HG02973 (cell line): ENCODE measurements around the gene PRKCG.

Experiments used
- ATAC-seq: cut with Tn5 transposase; IDR thresholded peaks from one replicate; pipeline ENCODE4 v1.9.1; 2021; ENCODE audit warnings: moderate library complexity; ENCODE audit not compliant: unreplicated experiment

Gene PRKCG

DNA sequence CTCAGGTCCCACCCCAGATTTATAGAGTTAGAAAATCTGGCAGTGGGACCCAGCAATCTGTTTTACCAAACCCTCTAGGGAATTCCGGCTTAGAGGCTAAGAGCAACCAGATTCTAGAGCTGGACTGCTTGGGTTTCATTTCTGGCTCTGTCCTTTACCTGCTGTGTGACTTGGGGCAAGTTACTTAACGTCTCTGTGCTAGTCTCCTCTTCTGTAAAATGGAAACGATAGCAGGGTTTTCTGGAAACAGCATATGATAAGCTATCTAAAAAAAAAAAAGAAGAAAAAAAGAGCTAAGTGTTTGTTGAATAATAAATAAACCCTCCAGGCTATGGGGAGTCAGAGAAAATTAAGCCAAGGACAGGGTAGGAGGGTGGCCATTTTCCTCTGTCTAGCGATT, 15.5 kb downstream of the PRKCG start:
- no peak for ATAC-seq

DNA sequence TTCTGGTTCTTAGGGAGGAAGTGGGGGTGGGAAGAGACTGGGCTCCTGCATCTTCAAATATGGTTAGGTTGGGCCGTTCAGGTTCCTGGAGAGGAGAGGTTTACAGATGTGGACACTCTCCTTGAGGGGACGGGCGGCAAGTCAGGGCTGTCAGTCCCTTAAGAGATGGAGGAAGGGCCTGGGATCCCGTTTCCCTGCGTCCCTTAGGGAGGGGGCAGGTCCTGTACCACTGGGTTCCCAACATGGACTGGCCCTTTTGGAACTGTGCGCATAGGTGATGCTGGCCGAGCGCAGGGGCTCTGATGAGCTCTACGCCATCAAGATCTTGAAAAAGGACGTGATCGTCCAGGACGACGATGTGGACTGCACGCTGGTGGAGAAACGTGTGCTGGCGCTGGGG, 16.2 kb downstream of the PRKCG start:
- no peak for ATAC-seq

DNA sequence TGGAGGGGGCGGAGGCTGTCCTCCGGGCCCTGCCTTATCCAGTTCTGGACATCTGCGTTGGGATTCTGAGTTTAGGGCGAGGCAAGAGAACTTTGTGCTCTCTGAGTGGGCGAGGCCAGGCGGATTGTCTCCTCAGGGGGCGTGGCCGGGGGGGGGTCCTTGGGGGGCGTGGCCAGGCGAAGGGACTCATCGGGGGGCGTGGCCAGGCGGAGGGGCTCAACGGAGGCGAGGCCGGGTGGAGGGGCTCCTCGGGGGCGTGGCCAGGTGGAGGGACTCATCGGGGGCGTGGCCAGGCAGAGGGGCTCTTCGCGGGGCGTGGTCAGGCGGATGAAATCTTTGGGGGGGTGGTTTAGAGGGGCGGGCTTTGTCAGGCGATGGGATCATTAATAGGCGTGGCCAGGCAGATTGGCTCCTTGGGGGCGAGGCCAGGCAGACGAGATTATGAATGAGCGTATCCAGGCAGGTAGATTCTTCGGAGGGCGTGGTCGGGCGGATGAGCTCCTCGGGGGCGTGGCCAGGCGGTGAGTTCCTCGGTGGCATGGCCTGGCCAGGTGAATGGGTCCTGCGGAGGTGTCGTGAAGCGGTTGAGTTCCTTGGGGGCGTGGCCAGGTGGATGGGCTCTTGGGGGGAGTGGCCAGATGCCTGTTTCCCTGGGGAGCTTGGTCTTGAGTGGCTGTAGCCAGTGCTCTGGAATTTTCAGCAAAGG, 16.8 kb downstream of the PRKCG start:
- ATAC-seq = no peak

DNA sequence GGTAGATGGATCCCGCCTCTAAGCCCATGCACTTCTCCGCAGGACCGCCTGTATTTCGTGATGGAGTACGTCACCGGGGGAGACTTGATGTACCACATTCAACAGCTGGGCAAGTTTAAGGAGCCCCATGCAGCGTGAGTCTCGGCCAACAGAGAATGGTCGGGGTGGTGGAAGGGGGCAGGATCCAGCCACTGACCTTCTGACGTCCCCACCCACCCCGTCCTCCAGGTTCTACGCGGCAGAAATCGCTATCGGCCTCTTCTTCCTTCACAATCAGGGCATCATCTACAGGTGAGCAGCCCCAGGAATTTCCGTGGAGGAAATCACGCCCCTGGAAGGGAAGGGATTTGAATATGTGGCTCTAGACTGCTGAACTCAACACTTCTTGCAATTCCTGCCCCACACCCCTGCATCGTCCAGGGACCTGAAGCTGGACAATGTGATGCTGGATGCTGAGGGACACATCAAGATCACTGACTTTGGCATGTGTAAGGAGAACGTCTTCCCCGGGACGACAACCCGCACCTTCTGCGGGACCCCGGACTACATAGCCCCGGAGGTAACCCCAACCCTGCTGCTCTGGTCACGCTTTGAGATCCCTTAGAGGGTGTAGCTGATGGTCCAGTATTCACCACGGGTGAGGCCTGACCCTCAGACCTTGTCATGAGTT, 18.3 kb downstream of the PRKCG start:
- no peak for ATAC-seq

DNA sequence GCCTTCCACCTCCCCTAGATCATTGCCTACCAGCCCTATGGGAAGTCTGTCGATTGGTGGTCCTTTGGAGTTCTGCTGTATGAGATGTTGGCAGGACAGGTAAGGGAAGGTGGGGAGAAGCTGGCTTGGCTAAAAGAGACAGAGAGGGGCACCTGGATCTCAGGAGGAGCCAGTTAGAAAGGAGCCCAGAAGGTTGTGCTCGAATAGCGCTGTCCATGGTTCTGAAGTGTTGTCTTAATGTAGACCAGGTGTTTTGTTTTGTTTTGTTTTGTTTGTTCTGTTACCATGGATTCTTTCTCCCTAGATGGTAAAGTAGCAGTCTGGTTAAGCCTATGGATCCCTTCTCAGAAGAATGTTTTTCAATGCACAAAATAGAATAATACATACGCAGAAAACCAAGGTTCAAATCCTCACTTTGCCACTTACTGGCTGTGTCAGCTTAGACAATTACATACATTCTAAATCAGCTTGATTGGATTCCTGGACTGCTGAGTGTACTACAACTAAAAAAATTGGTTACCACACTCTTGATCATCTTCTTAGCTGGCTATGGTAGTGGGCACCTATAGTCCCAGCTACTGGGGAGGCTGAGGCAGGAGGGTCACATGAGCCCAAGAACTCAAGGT, 21.2 kb downstream of the PRKCG start:
- ATAC-seq = no peak

DNA sequence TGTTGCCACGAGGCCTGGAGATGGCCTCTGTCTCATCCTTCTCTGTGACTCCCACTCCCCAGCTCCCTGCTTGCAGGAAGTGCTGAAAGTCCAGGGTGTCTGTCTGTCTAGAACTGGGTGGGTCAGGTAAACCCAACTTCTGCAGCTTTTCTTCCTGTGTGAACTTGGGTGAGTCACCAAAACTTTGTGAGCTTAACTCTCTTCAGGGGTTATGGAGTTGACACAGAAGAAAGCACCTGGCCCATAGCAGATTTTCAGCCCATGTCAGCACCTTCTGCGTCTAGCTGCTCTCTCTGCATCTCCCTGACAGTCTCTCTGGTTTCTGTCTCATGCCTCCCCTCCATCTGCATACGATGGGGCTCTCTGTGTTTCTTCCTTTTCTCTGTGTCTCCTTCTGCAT, 22.9 kb downstream of the PRKCG start:
- no peak for ATAC-seq

DNA sequence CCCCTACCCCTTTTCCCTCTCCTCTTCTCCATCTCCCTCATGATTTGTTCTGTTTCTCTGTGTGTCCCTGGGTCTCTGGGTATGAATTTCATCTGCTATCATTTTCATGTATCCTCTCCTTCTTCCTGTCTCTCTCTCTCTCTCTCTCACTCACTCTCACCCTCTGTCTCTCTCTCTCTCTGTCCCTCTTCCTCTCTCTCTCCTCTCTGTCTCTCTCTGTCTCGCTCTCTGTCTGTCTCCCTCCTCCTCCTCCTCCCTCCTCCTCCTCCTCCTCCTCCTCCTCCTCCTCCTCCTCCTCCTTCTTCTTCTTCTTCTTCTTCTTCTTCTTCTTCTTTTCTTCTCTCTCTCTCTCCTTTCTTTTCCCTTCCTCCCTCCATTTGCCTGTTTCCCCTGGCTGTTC, 23.8 kb downstream of the PRKCG start:
- ATAC-seq = no peak

DNA sequence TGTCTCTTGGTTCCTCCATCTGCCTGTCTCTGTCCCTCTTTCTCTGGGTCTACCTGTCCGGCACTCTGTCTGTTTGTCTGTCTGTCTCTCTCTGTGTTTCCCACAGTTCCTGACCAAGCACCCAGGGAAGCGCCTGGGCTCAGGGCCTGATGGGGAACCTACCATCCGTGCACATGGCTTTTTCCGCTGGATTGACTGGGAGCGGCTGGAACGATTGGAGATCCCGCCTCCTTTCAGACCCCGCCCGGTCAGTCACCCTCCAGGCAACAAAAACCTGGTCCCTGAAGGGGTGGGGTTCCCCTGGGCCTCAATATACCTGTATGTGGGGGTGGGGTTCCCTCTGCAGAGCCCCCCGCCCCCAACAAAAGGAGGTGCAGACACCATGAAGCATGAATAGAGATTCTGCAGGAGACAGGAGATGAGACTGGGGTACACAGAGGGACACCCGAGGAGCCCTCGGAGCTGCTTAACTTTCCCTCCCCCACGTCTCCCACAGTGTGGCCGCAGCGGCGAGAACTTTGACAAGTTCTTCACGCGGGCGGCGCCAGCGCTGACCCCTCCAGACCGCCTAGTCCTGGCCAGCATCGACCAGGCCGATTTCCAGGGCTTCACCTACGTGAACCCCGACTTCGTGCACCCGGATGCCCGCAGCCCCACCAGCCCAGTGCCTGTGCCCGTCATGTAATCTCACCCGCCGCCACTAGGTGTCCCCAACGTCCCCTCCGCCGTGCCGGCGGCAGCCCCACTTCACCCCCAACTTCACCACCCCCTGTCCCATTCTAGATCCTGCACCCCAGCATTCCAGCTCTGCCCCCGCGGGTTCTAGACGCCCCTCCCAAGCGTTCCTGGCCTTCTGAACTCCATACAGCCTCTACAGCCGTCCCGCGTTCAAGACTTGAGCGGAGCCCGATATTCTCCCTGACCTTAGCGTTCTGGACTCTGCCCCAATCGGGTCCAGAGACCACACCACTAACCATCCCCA, 24.5 kb downstream of the PRKCG start:
- no peak for ATAC-seq

DNA sequence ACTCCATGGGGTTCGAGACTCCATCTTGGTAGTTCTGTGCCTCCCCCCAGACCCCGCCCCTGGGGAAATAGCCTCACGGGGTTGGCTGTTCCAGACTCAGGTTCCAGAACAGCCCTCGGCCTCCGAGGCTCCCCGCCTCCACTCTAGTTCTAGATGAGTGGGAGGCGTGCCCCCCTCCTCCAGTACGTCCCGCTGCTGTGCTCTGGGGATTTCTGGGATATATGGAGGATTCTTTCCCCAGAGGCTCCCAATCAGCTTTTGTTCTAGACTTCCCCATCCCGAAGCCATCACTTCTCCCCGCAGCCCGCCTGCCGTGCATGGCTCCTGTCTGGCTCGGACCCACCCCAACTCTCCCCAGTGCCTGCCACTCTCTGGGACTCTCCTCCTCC, 25.2 kb downstream of the PRKCG start:
- ATAC-seq = no peak

DNA sequence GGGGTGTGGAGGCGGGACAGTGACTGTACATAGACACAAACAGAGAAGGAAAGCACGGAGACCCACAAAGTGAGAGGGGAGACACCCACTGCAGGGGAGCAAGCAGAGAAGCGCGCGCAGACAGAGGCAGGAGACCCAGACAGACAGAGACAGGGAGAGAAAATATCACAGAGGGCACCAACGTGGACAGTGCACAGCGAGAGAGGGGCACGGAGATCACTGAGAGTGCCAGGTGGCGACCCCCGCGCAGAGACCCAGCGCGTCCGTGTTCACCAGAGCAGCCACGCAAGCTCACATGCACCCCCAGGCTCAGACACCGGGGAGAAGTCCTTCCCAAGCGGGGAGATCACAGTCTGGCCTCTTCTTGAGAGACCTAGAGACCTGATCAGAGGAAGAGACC, 25.7 kb downstream of the PRKCG start:
- no peak for ATAC-seq

DNA sequence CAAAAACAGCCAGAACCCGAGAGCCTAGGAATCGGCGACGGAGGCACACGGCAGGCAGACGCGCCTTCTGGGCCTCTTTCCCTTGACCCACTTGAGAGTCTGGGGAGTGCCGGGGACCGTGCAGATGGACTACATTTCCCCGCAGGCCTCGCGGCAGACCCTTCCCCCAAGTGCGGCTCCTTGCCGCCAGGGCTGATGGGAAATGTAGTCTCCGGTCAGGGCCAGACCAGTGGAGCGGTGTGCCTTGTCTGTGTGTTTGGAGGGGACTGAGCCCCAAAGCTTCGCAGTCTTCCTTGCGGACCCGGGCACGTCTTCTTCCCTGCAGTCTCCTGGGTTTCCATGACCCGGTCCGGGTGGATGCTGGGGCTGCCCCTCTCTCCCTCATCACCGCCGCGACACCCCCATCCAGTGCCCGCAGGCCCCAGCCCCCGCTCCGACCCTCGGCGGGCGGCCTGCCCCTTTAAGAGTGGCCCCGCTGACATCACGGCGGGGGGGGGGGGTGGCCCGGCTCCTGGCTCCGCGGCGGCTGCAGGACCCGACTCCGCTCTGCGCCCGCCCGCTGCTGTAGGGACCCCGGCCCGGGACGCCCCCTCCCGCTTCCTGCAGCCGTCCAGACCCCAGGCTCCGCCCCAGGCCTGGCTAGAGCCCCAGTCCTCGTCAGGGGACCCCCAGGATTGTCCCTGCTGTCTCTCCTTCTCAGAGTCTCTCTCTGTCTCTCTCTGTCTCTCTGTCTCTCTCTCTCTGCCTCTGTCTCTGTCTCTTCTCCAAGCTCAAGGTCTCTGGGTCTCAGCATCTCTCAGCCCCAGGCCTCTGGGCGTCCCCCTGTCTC, 26.3 kb downstream of the PRKCG start:
- ATAC-seq = no peak

DNA sequence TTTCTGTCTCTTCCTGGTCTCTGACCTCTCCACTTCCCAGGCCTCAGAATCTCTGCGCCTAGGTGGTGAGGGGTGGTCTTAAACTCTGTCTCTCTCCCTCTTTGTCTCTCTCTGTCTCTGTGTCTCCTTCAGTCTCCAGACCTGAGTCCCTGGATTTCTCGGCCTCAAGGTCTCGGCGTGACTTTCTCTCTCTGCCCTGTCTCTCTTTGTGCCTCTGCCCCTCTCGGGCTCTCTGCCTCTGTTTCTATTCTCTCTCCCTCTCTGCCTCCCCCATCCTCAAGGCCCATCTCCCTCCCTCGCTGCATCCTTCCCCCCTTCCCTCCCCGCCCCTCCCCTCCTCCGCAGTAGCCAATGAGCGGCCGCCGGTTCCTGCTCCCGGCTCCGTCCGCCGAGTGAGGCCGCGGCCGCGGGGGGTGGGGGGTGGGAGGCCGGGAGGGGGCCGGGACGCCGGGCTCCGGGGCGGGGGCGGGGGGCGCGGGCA, 27.0 kb downstream of the PRKCG start, which contains the start of gene CACNG7:
Gene CACNG7 (plus strand): TSS at position 344 of the 481 bp plus-strand sequence. CDS start 3,554 bp downstream, outside the sequence.
- no peak for ATAC-seq

DNA sequence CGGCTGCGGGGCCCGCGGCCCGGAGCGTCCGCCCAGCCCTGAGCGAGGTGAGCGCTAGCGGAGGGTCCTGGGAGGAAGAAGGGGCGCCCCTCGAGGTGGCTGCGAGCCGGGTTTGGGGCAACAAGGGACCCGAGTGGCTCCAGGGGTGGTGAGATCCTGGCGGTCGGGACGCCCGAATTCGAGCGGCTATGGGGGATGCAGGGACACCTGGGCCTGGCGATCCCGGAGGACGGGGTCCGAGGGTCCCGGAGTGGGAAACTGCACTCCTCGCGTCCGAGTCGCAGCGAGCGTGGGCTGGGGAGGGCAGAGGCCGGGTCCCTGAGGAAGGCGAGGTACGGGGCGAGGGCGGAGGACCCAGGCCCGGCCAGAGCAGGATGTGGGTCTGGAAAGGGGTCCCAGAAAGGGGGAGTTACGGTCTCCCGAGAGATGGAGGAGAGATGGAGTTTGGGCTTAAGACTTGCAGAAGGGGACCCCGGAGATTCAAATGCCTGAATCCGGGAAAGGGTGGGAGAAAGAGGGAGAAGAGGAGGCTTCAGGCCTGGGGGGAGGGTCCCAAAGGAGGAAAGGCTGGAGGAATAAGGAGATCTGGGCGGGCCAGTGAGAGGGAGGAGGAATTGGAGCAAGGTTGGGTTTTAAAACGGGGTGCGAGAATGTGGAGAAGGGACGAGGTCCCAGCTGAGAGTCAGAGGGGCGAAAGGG, 27.6 kb downstream of the PRKCG start:
- ATAC-seq = no peak

DNA sequence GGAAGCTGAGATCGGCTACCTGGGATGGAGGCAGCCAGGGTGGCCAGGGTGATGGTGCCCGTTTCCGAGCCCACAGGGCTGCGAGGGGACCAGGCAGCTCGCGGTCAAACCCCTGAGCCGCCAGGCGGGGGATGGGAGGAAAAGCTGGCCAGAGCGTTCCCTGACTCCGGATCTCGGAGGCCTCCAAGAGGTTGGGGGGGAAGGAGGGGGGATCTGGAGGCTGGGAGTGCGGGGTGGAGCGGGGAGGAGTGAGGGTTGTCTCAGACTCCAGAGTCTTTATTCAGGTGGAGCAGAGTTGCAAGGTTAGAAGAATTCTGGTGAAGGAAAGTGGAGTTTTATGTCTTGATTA, 28.1 kb downstream of the PRKCG start:
- no peak for ATAC-seq

DNA sequence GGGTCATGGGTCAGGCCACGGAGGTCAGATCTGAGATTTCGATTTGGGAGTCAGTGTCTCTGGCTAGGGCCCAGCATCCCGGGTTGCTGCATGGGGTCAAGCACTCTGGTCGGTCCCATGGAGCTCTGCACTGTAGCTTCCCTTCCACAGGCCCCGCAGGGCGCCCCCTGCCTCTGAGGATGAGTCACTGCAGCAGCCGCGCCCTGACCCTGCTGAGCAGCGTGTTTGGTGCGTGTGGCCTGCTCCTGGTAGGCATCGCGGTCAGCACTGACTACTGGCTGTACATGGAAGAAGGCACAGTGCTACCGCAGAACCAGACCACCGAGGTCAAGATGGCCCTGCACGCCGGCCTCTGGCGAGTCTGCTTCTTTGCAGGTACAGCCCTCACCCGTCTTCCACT, 30.7 kb downstream of the PRKCG start:
- ATAC-seq = no peak

DNA sequence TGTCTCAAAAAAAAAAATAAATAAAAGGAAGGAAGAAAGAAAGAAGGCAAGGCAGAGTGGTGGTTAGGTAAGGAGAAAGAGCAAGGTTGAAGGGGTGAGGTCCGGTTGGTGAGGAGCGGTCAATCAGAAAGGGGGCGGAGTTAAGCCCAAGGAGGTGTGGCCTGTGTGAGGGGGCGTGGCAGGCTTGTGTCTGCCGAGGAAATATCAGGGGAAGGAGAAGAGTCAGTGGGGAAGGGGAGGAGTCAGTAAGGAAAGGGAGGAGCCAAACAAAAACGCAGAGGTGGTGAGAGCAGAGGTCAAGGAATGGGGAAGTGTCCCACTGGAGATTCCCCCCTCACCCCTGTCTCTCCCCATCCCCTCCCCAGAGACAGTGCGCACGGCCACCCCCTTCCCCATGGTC, 33.0 kb downstream of the PRKCG start:
- ATAC-seq = no peak

DNA sequence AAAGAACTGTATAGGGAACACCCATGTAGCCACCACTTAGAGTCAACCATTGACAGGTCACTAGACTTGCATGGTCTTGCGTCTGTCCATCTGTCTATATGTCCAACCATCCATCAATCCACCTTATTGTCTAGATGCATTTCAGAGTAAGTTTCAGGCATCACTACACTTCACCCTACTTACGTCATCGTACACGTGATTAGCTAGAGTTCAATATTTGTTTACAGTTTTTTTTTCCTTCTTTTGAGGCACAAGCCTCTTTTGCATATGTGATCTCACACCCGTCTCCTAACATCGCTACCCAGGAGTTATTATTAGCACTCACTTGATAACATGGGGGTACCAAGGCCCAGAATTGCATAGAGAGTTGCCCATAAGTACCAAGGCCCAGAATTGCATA, 34.0 kb downstream of the PRKCG start:
- ATAC-seq = no peak

DNA sequence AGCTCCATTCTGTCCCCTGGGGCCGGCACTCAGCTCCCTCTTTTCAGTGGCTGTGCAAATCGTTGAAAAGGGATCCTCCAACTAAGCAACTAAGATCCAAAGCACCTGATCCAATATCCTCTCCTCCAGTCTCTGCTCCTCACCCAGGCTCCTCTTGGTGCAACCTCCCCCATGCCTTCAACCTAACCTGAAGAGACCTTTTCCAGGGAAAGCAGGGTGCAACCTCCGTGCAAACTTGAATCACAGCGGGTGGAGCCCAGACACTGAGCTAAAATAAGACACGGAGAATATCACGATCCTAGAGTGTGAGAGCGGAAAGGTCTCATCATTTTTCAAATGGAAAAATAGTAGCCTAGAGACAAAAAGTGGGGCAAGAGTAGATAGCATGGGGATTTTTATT, 35.4 kb downstream of the PRKCG start:
- no peak for ATAC-seq

DNA sequence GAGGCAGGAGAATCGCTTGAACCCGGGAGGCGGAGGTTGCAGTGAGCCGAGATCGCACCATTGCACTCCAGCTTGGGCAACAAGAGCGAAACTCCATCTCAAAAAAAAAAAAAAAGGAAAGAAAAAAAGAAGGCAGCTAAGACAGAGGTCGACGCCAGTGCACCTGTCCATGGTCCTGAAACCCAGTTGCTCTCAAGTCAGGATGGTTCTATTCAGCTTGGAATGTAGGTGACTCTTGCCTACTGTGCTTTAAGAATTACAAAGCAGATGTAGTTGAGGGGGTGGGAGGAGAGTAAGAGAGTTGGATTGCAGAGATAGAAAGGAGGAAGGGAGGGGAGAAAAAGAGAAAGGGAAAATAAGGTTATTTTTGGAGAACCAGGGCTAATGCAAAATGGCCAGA, 45.7 kb downstream of the PRKCG start:
- no peak for ATAC-seq

DNA sequence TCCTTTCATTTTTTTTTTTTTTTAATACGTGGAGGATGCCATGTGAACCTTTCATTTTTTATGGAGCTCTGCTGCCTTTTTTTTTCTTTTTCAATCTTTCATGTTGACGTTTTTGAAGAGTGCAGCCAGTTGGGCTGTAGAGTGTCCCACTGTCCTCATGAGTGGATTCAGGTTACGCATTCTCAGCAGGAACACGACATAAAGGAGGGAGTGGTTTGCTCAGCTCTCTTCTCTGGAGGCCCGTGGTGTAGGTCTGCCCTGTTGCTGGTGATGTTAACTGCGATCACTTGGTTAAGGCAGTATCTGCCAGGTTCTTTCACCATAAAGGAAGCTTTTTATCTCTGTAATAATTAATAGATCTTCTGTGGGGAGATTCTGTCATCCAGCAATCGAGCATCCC, 54.0 kb downstream of the PRKCG start:
- no peak for ATAC-seq
